Endothelial cell of coronary artery (primary cell): Measurements from ENCODE around the gene GPRC5D. TPM values are rescaled to one million over a fixed set of nuclear protein-coding genes. Genes with fewer than 3 reads are reported as not detected.

Experiments used
- total RNA-seq: library from RNA; depleted of rRNA; stranded (reverse); fragments of >200 nt; gene quantifications from 2 replicates; pipeline ENCODE4 v1.2.3, GENCODE V29; 2014

GPRC5D gene
- total RNA-seq, result not detected in 2 replicates

GRCh38 chr12:12952036-12952435 lies at the start of gene GPRC5D:
Gene GPRC5D (minus strand): TSS chr12:12952170. CDS start chr12:12950384, 1,786 bp downstream.

GRCh38 chr12:12999959-13000615 lies 48.1 kb upstream of the GPRC5D start, which contains the start of gene HEBP1:
Gene HEBP1 (minus strand): TSS chr12:13000265. CDS start chr12:13000114, 151 bp downstream.

GRCh38 chr12:12891080-12891880 lies 60.7 kb downstream of the GPRC5D start, which contains the start of gene GPRC5A:
Gene GPRC5A (plus strand): TSS chr12:12891562. CDS start chr12:12908250, 16,688 bp downstream.

Other genes with a start within 250 kb of the GPRC5D start
- 33.8 and 36.3 TPM in 2 replicates for gene CDKN1B, start 234.8 kb downstream of the GPRC5D start, total RNA-seq
- gene APOLD1, start 166.5 kb downstream of the GPRC5D start, total RNA-seq, result 3.0 and 6.4 TPM in 2 replicates
- 59.3 and 75.1 TPM in 2 replicates for gene DDX47, start 138.8 kb downstream of the GPRC5D start, total RNA-seq
- 13.3 and 36.0 TPM in 2 replicates for gene GPRC5A, start 60.6 kb downstream of the GPRC5D start, total RNA-seq
- gene HEBP1, start 48.1 kb upstream of the GPRC5D start, total RNA-seq, result 15.7 and 20.3 TPM in 2 replicates
- 4.8 and 6.7 TPM in 2 replicates for gene FAM234B, start 92.2 kb upstream of the GPRC5D start, total RNA-seq
- gene GSG1, start 151.5 kb upstream of the GPRC5D start, total RNA-seq, result 0.09 TPM in 1 of 2 replicates, not detected in the other
- gene EMP1, start 244.6 kb upstream of the GPRC5D start, total RNA-seq, result 77.0 and 119 TPM in 2 replicates